PC-3 (cell line): ENCODE results near the gene DUSP21. TPM values are rescaled to one million over a fixed set of nuclear protein-coding genes. Genes with fewer than 3 reads are reported as not detected.

ENCODE experiments used
- ATAC-seq: fragments of 200-7000 bp; cut with Tn5 transposase; 2 replicates; pipeline ENCODE4 v1.9.1; 2020; ENCODE audit warnings: mild to moderate bottlenecking, moderate library complexity
- Bru-seq: library from RNA; stranded (reverse); fragments of 400-500 nt; gene quantifications from one replicate; lab custom pipeline; 2021; lab: Mats Ljungman, UMichigan
- BruChase-seq, 2 experiments: library from RNA; stranded (reverse); fragments of 400-500 nt; gene quantifications; one replicate each; lab custom pipeline; 2021; lab: Mats Ljungman, UMichigan
- BruUV-seq: library from RNA; stranded (reverse); fragments of 400-500 nt; replicated peaks from 2 replicates; lab custom pipeline; 2021; lab: Mats Ljungman, UMichigan
- CTCF ChIA-PET: fragments of 300-600 bp; sonication (Branson Sonifier 250); formaldehyde crosslinking; loops from one replicate; lab custom pipeline; 2022; ENCODE audit warnings: antibody characterized with exemption; lab: Charles Lee
- POLR2A ChIA-PET: fragments of 300-600 bp; sonication (Branson Sonifier 250); formaldehyde crosslinking; loops from one replicate; lab custom pipeline; 2022; ENCODE audit warnings: antibody characterized with exemption; ENCODE audit not compliant: unreplicated experiment; lab: Charles Lee
- DNase-seq: peaks from one replicate; pipeline ENCODE4 v3.0.0-alpha.2; 2015
- H2AFZ ChIP-seq: fragments of 300-600 bp; sonication (generic); 2 replicates; pipeline ENCODE4 v1.6.0; 2016; ENCODE audit warnings: antibody characterized with exemption, low read length
- H3F3A ChIP-seq: fragments of 300-600 bp; sonication (generic); one replicate; pipeline ENCODE4 v1.6.0; 2017; ENCODE audit warnings: antibody characterized with exemption, low read length, control low read depth, mild to moderate bottlenecking; ENCODE audit not compliant: unreplicated experiment
- H3K27ac ChIP-seq: fragments of 300-600 bp; sonication (generic); 2 replicates; pipeline ENCODE4 v1.5.1; 2016; ENCODE audit warnings: mild to moderate bottlenecking, low read length
- H3K27me3 ChIP-seq: fragments of 300-600 bp; sonication (generic); 2 replicates; pipeline ENCODE4 v1.6.1; 2016; ENCODE audit warnings: low read length, mixed read lengths
- H3K36me3 ChIP-seq: fragments of 300-600 bp; sonication (generic); 2 replicates; pipeline ENCODE4 v1.6.1; 2016; ENCODE audit warnings: low read depth, mixed run types, low read length, mixed read lengths
- H3K4me1 ChIP-seq: fragments of 300-600 bp; sonication (generic); 2 replicates; pipeline ENCODE4 v1.5.1; 2016; ENCODE audit warnings: low read length; ENCODE audit not compliant: insufficient read depth
- H3K4me2 ChIP-seq: fragments of 300-600 bp; sonication (generic); 2 replicates; pipeline ENCODE4 v1.6.0; 2016; ENCODE audit warnings: low read length
- H3K4me3 ChIP-seq: fragments of 300-600 bp; sonication (generic); 2 replicates; pipeline ENCODE4 v1.5.1; 2016; ENCODE audit warnings: mild to moderate bottlenecking, low read length, mixed read lengths
- H3K79me2 ChIP-seq: fragments of 300-600 bp; sonication (generic); 2 replicates; pipeline ENCODE4 v1.6.1; 2017; ENCODE audit warnings: low read length, mixed read lengths
- H3K9ac ChIP-seq: fragments of 300-600 bp; sonication (generic); 2 replicates; pipeline ENCODE4 v1.6.0; 2016; ENCODE audit warnings: mild to moderate bottlenecking, low read length
- H3K9me2 ChIP-seq: fragments of 300-600 bp; sonication (generic); replicated peaks from 2 replicates; pipeline ENCODE4 v1.6.1; 2016; ENCODE audit warnings: mixed run types, low read length, mixed read lengths
- H3K9me3 ChIP-seq: fragments of 300-600 bp; sonication (generic); 2 replicates; pipeline ENCODE4 v1.6.1; 2016; ENCODE audit warnings: low read length, mixed read lengths
- H4K20me1 ChIP-seq: fragments of 300-600 bp; sonication (generic); 2 replicates; pipeline ENCODE4 v1.6.1; 2016; ENCODE audit warnings: low read length, mixed read lengths
- CTCF ChIP-seq: fragments of 300-600 bp; sonication (generic); conservative IDR thresholded peaks from 2 replicates; pipeline ENCODE4 v1.5.1; 2017; ENCODE audit warnings: antibody characterized with exemption, low read depth, mild to moderate bottlenecking, low read length
- EZH2 ChIP-seq: fragments of 300-600 bp; sonication (generic); IDR thresholded peaks from one replicate; pipeline ENCODE4 v1.6.1; 2017; ENCODE audit warnings: antibody characterized with exemption, mild to moderate bottlenecking, low read length; ENCODE audit not compliant: unreplicated experiment
- EZH2phosphoT487 ChIP-seq: fragments of 300-600 bp; sonication (generic); IDR thresholded peaks from 2 replicates; pipeline ENCODE4 v1.6.1; 2018; ENCODE audit warnings: mild to moderate bottlenecking, antibody characterized with exemption, low read length, borderline replicate concordance
- intact Hi-C: fragments of 100-400 bp; cut with micrococcal nuclease; formaldehyde crosslinking; loops from 2 replicates; pipeline ENCODE4 v1.9.0; 2023
- long read RNA-seq: library from polyadenylated mRNA; unstranded; transcript quantifications from one replicate; pipeline ENCODE4 v2.0.0, GENCODE V29; 2021; ENCODE audit not compliant: unreplicated experiment
- total RNA-seq: library from RNA; depleted of rRNA; stranded (reverse); fragments of >200 nt; gene quantifications from 2 replicates; pipeline ENCODE4 v1.2.3, GENCODE V29; 2014; rRNA removed

DUSP21 gene
- not detected in 2 replicates for total RNA-seq
- percentile 18 among the genes with signal in this experiment for Bru-seq, nascent RNA
- not detected for BruChase-seq, experiment 1, labeled RNA remaining after a 6-hour chase
- not detected for BruChase-seq, experiment 2, labeled RNA remaining after a 2-hour chase
- long read RNA-seq, partial matches to known transcripts: 0 of 1 reads
- long read RNA-seq, other reads (novel, unspliced or antisense): 1 of 1 reads

GRCh38 chrX:44843753-44844152, at the start of gene DUSP21:
Gene DUSP21 (plus strand): TSS chrX:44844021. CDS start chrX:44844133, 112 bp downstream.
- POLR2A ChIA-PET: interaction anchor here (0.6 to 0.7 kb wide), 2 partner anchors 16 to 19 kb away, joined by 3 read pairs; no protein-coding TSS in a partner anchor
- Histone ChIP-seq H3K9me3 (no peaks in the 10 kb centered on the region), H3K79me2 (no peaks in the 10 kb centered on the region), H3K27ac (peak within 1 kb of the TSS; percentile 96), H3K4me3 (peak within 1 kb of the TSS; percentile 36; the same call in 1 of the 2 replicates), H3K4me2 (peak within 1 kb of the TSS; percentile 74), H3K9me2 (no peaks in the 10 kb centered on the region), H3F3A (no peaks in the 10 kb centered on the region), H2AFZ (peak within 1 kb of the TSS; percentile 26; the same call in 1 of the 2 replicates), H3K9ac (peak within 1 kb of the TSS; percentile 74), H4K20me1 (no peaks in the 10 kb centered on the region), H3K27me3 (no peaks in the 10 kb centered on the region), H3K36me3 (no peaks in the 10 kb centered on the region), H3K4me1 (peaks cover 26% of the 10 kb centered on the region)
- BruUV-seq: no TSS peak
- no peak for DNase-seq
- ATAC-seq: no peak
- CTCF ChIA-PET: interaction anchor here (0.7 to 1.0 kb wide), 2 partner anchors 127 to 226 kb away, joined by 3 read pairs; no protein-coding TSS in a partner anchor
- TF ChIP-seq EZH2: no peak
- TF ChIP-seq EZH2phosphoT487: no peak
- TF ChIP-seq CTCF: no peak
- intact Hi-C loops: no loop called here

GRCh38 chrX:44795945-44796450, 47.8 kb upstream of the DUSP21 start:
- no peak for TF ChIP-seq EZH2phosphoT487
- no peak for TF ChIP-seq EZH2
- no peak for TF ChIP-seq CTCF
- ChIA-PET CTCF (no interaction called here), POLR2A (no interaction called here)
- H3K36me3 ChIP-seq: no peaks in the 10 kb centered on the region
- H4K20me1 ChIP-seq: no peaks in the 10 kb centered on the region
- ATAC-seq: no peak
- no peak overlapping the region for H3K27ac ChIP-seq
- intact Hi-C loops: no loop called here
- DNase-seq: no peak
- H3F3A ChIP-seq: no peaks in the 10 kb centered on the region
- no peak overlapping the region for H3K9ac ChIP-seq
- no peak overlapping the region for H3K4me3 ChIP-seq
- no peak overlapping the region for H2AFZ ChIP-seq
- H3K9me3 ChIP-seq: no peaks in the 10 kb centered on the region
- H3K4me2 ChIP-seq: no peak overlapping the region
- no peaks in the 10 kb centered on the region for H3K79me2 ChIP-seq
- no TSS peak for BruUV-seq
- peaks cover 8% of the 10 kb centered on the region; the same call in 1 of the 2 replicates for H3K4me1 ChIP-seq
- H3K9me2 ChIP-seq: no peaks in the 10 kb centered on the region
- H3K27me3 ChIP-seq: no peaks in the 10 kb centered on the region

- Histone ChIP-seq H3K9ac (no peak overlapping the region), H3K4me3 (no peak overlapping the region), H3K36me3 (no peaks in the 10 kb centered on the region), H2AFZ (no peak overlapping the region), H3K27ac (no peak overlapping the region), H3K9me3 (no peaks in the 10 kb centered on the region), H3K27me3 (no peaks in the 10 kb centered on the region), H4K20me1 (no peaks in the 10 kb centered on the region), H3F3A (no peaks in the 10 kb centered on the region), H3K4me1 (no peaks in the 10 kb centered on the region), H3K9me2 (no peaks in the 10 kb centered on the region), H3K4me2 (no peak overlapping the region), H3K79me2 (no peaks in the 10 kb centered on the region)
- no TSS peak for BruUV-seq
- TF ChIP-seq CTCF (no peak), EZH2phosphoT487 (no peak), EZH2 (no peak)
- POLR2A ChIA-PET: no interaction called here
- CTCF ChIA-PET: no interaction called here
- ATAC-seq: no peak
- DNase-seq: no peak
- intact Hi-C loops: no loop called here
Measured at GRCh38 chrX:44802613-44803012, 41.2 kb upstream of the DUSP21 start.
